BJ (cell line): Measurements from ENCODE around the gene TM4SF20. TPM values are rescaled to one million over a fixed set of nuclear protein-coding genes. Genes with fewer than 3 reads are reported as not detected.

ENCODE experiments used
- CTCF ChIA-PET: fragments of 350-600 bp; formaldehyde crosslinking; extraction: SDS; loops from one replicate; lab custom pipeline; 2021; ENCODE audit warnings: antibody characterized with exemption, inconsistent platforms; lab: Yijun Ruan, JAX
- POLR2A ChIA-PET: fragments of 300-600 bp; sonication (Branson Sonifier 250); formaldehyde crosslinking; extraction: SDS; loops from one replicate; lab custom pipeline; 2021; ENCODE audit warnings: antibody characterized with exemption; lab: Charles Lee
- DNase-seq: peaks from one replicate; pipeline ENCODE4 v3.0.0-alpha.2; 2011; ENCODE audit warnings: low read depth
- H3K27me3 ChIP-seq: 2 replicates; pipeline ENCODE4 v1.6.0; 2011; ENCODE audit warnings: low read length; ENCODE audit not compliant: control insufficient read depth, insufficient read depth
- H3K36me3 ChIP-seq: 2 replicates; pipeline ENCODE4 v1.5.1; 2011; ENCODE audit warnings: low read length; ENCODE audit not compliant: control insufficient read depth, insufficient read depth
- H3K4me3 ChIP-seq: 2 replicates; pipeline ENCODE4 v1.5.1; 2011; ENCODE audit warnings: low read depth, mild to moderate bottlenecking, control low read depth, low read length
- polyA plus RNA-seq: library from polyadenylated mRNA; depleted of rRNA; stranded (reverse); fragments of >200 nt; gene quantifications from 2 replicates; pipeline ENCODE4 v1.2.3, GENCODE V29; 2011
- TF ChIP-seq, protein P1 (sequence below): IDR thresholded peaks from 2 replicates; pipeline ENCODE4 v1.5.1; 2011; ENCODE audit warnings: low read depth, mild to moderate bottlenecking, control low read depth, inconsistent platforms, low read length, moderate library complexity; ENCODE audit not compliant: insufficient read depth

Gene TM4SF20
- polyA plus RNA-seq, 1 experiment: 0.56 TPM

DNA sequence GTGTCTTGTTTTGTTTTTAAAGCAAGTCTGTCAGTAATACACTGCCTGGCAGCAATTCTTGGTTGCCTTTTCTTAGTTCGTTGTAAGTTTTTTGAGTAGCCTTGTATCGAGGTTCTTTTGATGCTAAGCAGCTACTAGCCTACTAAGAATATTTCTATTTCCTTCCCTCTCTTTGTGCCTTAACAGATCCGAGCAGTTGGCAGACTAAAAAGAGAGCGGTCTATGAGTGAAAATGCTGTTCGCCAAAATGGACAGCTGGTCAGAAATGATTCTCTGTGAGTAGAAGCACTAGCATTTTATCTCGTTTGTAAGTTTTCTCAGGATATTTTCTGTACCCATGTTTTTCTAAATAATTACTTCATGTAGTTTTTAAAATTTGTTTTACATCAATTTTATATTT, 39.0 kb downstream of the TM4SF20 start:
- POLR2A ChIA-PET: no interaction called here
- Histone ChIP-seq H3K4me3 (no peak overlapping the region), H3K27me3 (no peaks in the 10 kb centered on the region), H3K36me3 (peaks cover 5% of the 10 kb centered on the region; the same call in 1 of the 2 replicates)
- DNase-seq: no peak
- TF ChIP-seq, protein P1, sequence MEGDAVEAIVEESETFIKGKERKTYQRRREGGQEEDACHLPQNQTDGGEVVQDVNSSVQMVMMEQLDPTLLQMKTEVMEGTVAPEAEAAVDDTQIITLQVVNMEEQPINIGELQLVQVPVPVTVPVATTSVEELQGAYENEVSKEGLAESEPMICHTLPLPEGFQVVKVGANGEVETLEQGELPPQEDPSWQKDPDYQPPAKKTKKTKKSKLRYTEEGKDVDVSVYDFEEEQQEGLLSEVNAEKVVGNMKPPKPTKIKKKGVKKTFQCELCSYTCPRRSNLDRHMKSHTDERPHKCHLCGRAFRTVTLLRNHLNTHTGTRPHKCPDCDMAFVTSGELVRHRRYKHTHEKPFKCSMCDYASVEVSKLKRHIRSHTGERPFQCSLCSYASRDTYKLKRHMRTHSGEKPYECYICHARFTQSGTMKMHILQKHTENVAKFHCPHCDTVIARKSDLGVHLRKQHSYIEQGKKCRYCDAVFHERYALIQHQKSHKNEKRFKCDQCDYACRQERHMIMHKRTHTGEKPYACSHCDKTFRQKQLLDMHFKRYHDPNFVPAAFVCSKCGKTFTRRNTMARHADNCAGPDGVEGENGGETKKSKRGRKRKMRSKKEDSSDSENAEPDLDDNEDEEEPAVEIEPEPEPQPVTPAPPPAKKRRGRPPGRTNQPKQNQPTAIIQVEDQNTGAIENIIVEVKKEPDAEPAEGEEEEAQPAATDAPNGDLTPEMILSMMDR: no peak
- CTCF ChIA-PET: interaction anchor here (0.6 to 1.3 kb wide), 2 partner anchors 40 to 492 kb away, joined by 3 to 4 read pairs; no protein-coding TSS in a partner anchor

DNA sequence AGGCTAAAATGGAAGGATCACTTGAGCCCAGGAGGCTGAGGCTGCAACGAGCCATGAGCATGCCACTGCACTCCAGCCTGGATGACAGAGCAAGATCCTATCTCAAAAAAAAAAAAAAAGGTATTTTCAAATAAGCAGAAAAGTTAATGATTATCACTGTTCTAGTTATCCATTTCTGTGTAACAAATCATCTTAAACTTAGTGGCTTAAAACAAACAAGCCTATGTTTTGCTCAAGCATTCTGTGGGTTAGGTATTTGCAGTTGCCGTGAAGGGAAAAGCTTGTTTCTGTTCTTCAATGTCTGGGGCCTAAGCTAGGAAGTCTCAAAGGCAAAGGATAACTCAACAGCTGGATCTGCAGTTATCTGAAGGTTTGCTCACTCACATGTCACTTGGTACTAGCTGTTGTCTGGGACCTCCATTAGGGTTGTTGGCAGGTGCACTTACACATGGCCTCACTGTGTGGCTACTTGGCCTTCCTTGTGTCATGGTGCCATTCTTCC, 40.0 kb downstream of the TM4SF20 start:
- no peak for DNase-seq
- H3K36me3 ChIP-seq: peaks cover 5% of the 10 kb centered on the region; the same call in 1 of the 2 replicates
- H3K27me3 ChIP-seq: no peaks in the 10 kb centered on the region
- ChIA-PET CTCF (interaction anchor here (1.5 kb wide), 1 partner anchor 101 kb away, joined by 3 read pairs; no protein-coding TSS in a partner anchor), POLR2A (no interaction called here)
- no peak overlapping the region for H3K4me3 ChIP-seq
- TF ChIP-seq, protein P1: no peak

DNA sequence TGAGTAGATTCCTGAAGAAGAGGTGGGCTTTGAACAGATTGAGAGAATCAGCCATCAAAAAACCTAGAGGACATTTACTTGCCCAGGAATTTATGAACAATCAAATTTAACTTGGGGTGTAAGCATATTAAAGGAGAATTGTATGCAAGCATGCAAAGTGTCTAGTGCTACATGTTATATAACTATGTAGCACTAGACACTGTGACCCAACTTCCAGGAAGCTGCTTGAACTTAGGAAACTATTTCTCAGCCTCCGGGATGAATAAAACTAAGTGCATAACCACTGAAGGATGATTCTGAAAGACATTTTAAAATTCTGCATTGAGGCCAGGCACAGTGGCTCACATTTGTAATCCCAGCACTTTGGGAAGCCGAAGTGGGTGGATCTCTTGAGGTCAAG, 41.7 kb downstream of the TM4SF20 start:
- no peak overlapping the region for H3K4me3 ChIP-seq
- peaks cover 5% of the 10 kb centered on the region; the same call in 1 of the 2 replicates for H3K36me3 ChIP-seq
- CTCF ChIA-PET: no interaction called here
- H3K27me3 ChIP-seq: no peaks in the 10 kb centered on the region
- POLR2A ChIA-PET: no interaction called here
- TF ChIP-seq, protein P1: no peak
- DNase-seq: no peak

DNA sequence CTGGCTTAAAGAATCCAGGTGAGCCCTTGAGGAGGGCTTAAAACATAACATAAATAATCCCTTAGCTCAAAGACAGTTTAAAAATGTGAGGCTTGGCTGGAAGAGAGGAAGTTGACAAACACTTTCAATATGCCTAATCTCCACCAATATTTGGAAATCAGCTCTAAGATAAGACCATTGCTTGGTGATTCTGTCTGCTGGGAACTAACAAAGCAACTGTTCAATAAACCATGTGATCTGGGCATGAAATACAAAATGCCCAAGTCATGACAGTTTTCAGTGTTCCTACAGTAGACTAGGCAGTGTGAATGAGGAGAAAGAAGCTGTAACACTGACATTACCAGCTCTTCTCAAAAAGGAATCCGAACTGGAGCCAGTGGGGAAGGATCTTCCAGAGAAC, 43.4 kb downstream of the TM4SF20 start:
- CTCF ChIA-PET: no interaction called here
- TF ChIP-seq, protein P1: no peak
- POLR2A ChIA-PET: no interaction called here
- peaks cover 3% of the 10 kb centered on the region; the same call in 1 of the 2 replicates for H3K36me3 ChIP-seq
- H3K27me3 ChIP-seq: no peaks in the 10 kb centered on the region
- no peak overlapping the region for H3K4me3 ChIP-seq
- DNase-seq: no peak

GRCh38 chr2:227326783-227327182, 52.3 kb downstream of the TM4SF20 start:
- ChIA-PET CTCF (interaction anchor here (1.5 to 1.6 kb wide), 2 partner anchors 32 to 51 kb away, joined by 4 to 5 read pairs; no protein-coding TSS in a partner anchor), POLR2A (no interaction called here)
- Histone ChIP-seq H3K36me3 (no peaks in the 10 kb centered on the region), H3K4me3 (no peak overlapping the region; the same call in 1 of the 2 replicates), H3K27me3 (no peaks in the 10 kb centered on the region)
- TF ChIP-seq, protein P1: no peak
- DNase-seq: no peak
